SJCRH30 (cell line): ENCODE results near the gene MLXIPL. TPM values are rescaled to one million over a fixed set of nuclear protein-coding genes. Genes with fewer than 3 reads are reported as not detected.
"Not testable (repeated sequence)": the region's sequence is repeated elsewhere in the genome, so short reads cannot be mapped to it uniquely, and the experiment has no call there.

Source experiments
- DNase-seq, 2 experiments: peaks; one replicate each; pipeline ENCODE4 v3.0.0-alpha.2; 2015 to 2020
- H3K27ac ChIP-seq: fragments of 250-450 bp; sonication (Bioruptor Pico); 2 replicates; pipeline ENCODE4 v1.5.1; 2020; ENCODE audit warnings: mild to moderate bottlenecking, moderate library complexity
- H3K27me3 ChIP-seq: fragments of 250-450 bp; sonication (Bioruptor Pico); 2 replicates; pipeline ENCODE4 v1.5.1; 2020; ENCODE audit warnings: mild to moderate bottlenecking, moderate library complexity
- H3K36me3 ChIP-seq: fragments of 250-450 bp; sonication (Bioruptor Pico); 2 replicates; pipeline ENCODE4 v1.5.1; 2020; ENCODE audit warnings: mild to moderate bottlenecking, moderate library complexity
- H3K4me1 ChIP-seq: fragments of 250-450 bp; sonication (Bioruptor Pico); 2 replicates; pipeline ENCODE4 v1.5.1; 2020; ENCODE audit warnings: mild to moderate bottlenecking, moderate library complexity
- H3K4me3 ChIP-seq: fragments of 250-450 bp; sonication (Bioruptor Pico); 2 replicates; pipeline ENCODE4 v1.5.1; 2020; ENCODE audit warnings: mild to moderate bottlenecking, moderate library complexity
- H3K9me3 ChIP-seq: fragments of 250-450 bp; sonication (Bioruptor Pico); replicated peaks from 2 replicates; pipeline ENCODE4 v1.5.1; 2020; ENCODE audit warnings: mild to moderate bottlenecking, moderate library complexity
- total RNA-seq: library from RNA; depleted of rRNA; stranded (reverse); fragments of >200 nt; shearing (Covaris generic); gene quantifications from 2 replicates; pipeline ENCODE4 v1.2.3, GENCODE V29; 2014

Gene MLXIPL
- total RNA-seq, 1 experiment from 2014 or later = 0.10 TPM

DNA sequence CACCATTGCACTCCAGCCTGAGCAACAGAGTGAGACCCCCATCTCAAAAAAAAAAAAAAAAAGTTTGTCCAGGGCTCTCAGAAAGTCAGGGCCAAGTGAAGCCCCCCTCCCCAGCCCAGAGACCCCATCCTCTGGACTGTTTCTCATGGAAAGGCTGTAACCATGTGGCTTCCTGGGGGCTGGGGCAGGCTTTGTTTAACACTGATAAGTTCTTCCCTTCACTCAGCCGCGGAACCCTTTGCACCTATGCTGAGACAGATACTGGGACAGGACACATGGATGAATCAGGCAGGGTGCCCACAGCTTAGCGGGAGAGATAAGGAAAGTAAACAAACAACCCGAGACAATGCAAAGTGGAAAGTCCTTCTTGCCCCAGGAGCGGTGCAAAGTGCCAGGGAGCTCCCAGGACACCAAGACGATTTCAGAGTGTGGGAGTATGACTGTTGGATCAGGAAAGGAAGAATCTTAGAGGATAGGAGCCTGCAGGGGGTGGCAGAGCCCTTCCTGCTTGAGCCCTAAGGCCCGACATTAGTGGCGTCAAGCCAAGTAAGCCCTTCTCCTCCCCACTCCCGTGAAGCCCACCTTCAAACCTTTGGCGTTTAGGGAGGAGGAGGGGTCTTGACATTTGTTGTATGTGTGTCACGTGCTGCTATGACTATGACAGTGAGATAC, 11.6 kb downstream of the MLXIPL start:
- H3K27ac ChIP-seq = no peak overlapping the region
- no peak overlapping the region for H3K4me3 ChIP-seq
- DNase-seq = peak; percentile 59 to 75
- H3K36me3 ChIP-seq = no peaks in the 10 kb centered on the region
- H3K4me1 ChIP-seq = peaks cover 6% of the 10 kb centered on the region
- H3K9me3 ChIP-seq = no peaks in the 10 kb centered on the region
- H3K27me3 ChIP-seq = no peaks in the 10 kb centered on the region

DNA sequence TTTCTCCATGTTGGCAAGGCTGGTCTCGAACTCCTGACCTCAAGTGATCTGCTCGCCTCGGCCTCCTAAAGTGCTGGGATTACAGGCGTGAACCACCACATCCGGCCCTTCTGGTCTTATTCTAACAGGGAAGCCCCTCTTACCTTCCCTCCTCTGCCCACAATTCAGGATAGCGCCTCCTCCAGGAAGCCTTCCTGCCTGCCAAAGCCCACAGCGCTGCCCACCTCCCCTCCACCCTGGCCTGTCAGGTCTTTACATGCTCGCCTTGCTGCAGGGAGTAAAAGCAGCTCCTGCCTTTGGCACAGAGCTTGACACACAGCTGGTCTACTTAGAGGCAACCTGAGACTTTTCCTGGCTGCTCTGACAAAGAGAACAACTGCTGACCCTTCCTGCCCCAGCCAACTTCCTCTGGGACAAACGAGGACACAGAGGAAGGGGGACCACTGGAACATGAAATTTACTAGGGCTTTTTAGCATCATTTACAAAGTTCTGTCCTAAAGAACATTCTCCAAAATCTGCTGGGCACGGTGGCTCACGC, 13.2 kb downstream of the MLXIPL start:
- Histone ChIP-seq H3K27ac (no peak overlapping the region), H3K4me1 (peaks cover 6% of the 10 kb centered on the region), H3K36me3 (no peaks in the 10 kb centered on the region), H3K4me3 (no peak overlapping the region), H3K27me3 (no peaks in the 10 kb centered on the region), H3K9me3 (no peaks in the 10 kb centered on the region)
- peak; percentile 75 to 84 for DNase-seq

DNA sequence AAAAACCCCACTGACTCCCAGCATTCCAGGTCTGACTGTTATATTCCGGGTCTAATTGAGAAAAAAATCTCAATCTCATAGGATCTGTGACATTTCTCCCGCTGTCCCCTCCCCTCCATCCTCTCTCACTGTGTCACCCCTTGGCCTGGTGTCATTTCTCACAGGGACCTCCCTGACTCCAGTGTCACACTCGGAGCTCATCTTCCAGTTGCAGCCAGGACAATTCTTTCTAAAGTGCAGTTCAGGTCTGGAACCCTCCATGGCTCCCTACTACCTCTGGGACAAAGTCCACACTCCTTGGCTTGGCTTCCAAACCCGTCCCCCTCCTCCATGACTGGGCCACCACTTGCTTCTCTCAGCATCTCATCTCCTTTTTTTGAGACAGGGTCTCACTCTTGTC, 14.2 kb downstream of the MLXIPL start:
- no peaks in the 10 kb centered on the region for H3K36me3 ChIP-seq
- DNase-seq = no peak

DNA sequence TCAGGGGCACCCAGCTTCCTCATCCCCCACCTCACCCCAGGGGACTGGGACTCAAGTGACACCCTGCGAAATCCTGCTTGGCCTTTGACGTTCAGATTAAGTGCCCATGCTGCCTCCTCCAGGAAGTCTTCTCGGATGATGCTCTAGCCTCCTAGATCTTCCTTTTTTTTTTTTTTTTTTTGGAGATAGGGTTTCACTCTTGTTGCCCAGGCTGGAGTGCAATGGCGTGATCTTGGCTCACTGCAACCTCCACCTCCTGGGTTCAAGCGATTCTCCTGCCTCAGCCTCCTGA, 16.7 kb downstream of the MLXIPL start:
- not testable (repeated sequence) for H3K4me3 ChIP-seq, H3K36me3 ChIP-seq, DNase-seq, H3K27me3 ChIP-seq, H3K9me3 ChIP-seq, H3K4me1 ChIP-seq, H3K27ac ChIP-seq

More for the DNA sequence above, 14.2 kb downstream of the MLXIPL start:
- Histone ChIP-seq H3K27ac (no peak overlapping the region), H3K4me3 (no peak overlapping the region), H3K9me3 (no peaks in the 10 kb centered on the region), H3K27me3 (peaks cover 8% of the 10 kb centered on the region; the same call in 1 of the 2 replicates), H3K4me1 (peaks cover 6% of the 10 kb centered on the region)

DNA sequence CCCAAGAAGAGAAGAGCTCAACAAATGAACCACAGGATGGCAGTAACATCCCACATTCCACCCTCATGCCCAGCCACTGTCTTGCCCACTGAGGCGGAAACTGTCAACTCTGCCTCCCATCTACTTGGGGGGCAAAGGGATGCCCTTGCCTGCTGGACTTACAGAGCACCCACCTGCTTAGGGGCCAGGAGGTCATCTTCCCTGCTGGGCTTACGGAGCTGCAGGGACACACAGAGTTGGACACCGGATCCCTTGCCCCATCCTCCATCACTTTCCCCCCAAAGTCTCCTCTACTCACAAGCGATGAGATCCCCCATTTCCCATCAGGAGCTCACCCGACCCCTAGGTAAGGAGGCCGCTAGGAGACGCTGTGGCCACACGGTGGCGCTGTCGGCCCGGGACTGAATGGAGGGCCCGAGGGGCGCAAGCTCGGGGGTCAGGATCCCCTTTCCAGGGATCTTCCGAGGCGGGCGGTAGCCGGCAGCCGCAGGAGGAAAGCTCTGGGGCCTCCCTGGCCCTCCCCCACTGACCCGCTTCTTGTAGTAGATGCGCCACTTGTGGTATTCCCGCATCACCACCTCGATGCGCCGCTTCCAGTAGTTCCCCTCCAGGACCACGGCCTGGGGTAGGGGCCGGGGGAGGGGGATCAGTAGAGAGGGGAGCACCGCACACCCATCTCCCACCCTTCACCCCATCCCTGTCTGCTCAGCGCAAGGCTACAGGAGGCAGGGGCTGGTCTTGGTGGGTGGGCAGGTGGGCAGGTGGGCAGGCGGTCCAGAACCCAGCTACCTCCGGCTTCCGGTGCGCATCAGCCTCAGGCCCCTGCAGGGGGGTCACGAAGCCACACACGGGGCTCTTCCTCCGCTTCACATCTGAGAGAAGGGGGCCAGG, 17.3 kb downstream of the MLXIPL start:
- H3K9me3 ChIP-seq = no peaks in the 10 kb centered on the region
- H3K27me3 ChIP-seq = peaks cover 8% of the 10 kb centered on the region; the same call in 1 of the 2 replicates
- peak; percentile 71 to 84 for DNase-seq
- no peak overlapping the region for H3K4me3 ChIP-seq
- peaks cover 2% of the 10 kb centered on the region; the same call in 1 of the 2 replicates for H3K4me1 ChIP-seq
- H3K27ac ChIP-seq = no peak overlapping the region
- H3K36me3 ChIP-seq = no peaks in the 10 kb centered on the region

DNA sequence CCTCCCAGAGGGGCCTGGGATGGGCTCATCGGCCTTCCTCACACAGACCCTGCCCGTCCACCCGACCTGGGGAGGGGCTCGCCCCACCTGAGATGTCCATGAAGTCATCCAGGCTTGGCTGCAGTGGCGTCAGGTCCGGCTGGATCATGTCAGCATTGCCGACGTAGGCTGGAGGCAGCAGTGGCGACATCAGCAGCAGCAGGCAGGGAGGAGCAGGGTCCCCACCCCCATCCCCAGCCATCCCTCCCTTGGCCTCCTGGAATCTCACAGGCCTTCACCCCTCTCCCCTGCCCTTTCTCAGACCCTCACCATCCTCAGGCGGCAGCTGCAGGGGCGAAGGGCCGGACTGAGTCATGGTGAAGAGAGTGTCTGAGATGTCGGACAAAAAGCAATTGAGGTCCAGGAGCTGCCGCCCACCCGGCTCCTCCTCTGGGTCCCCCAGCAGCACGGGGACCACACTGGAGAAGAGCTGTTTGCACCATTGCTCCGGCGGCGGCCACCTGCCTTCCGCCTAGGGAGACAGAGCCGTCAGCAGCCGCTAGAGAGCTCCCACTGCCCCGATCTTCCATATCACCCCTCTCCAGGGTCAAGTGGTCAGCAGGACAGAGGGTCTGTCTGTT, 18.6 kb downstream of the MLXIPL start:
- Histone ChIP-seq H3K4me3 (no peak overlapping the region), H3K36me3 (no peaks in the 10 kb centered on the region), H3K27me3 (peaks cover 8% of the 10 kb centered on the region; the same call in 1 of the 2 replicates), H3K27ac (no peak overlapping the region), H3K9me3 (no peaks in the 10 kb centered on the region), H3K4me1 (no peaks in the 10 kb centered on the region; the same call in 1 of the 2 replicates)
- no peak for DNase-seq

DNA sequence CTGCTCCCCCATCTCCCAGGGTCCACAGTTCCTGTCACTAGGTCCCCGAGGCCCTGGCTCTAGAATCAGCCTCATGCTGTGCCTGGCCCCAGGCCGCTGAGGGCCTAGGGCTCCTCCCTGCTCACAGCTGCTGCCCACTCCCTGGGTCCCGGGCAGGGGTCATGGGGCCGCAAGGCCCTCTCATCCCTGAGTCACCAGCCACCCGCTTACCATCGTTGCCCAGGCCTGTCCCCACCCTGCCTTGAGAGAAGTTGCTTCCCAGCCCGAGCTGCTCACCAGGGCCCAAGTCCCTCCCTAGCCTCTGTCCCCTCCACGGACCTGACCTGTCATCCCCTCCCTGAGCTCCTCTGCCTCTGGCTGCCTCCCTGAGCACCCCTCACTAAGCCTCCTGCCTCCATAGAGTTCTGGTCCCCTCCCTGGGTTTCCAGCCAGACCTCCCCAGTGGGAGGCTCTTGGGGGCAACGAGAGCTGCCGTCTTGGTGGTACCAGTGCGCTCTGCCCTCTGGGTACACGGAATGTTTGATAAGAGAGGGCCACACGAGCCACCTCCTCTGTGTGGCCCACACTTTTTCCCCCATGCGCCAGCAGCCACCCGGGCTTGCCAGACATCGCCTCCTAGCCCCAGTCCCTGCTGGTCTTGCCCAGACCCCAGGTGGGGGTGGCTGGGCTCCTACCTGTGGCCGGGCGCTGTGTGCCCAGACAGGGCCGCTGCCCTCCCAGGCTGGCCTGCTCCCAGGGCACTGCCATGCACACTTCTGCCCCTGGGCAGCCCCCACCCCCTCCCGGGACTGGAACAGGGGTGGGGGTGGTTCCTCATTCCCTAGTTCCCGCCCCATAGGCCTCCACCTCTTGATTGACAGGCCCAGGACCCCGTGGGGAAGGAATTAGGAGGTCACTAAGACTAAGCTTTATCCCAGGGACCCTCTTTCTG, 21.3 kb downstream of the MLXIPL start:
- H3K27ac ChIP-seq = no peak overlapping the region
- peaks cover 11% of the 10 kb centered on the region; the same call in 1 of the 2 replicates for H3K27me3 ChIP-seq
- H3K4me3 ChIP-seq = no peak overlapping the region
- H3K4me1 ChIP-seq = no peaks in the 10 kb centered on the region; the same call in none of the 2 replicates
- H3K36me3 ChIP-seq = no peaks in the 10 kb centered on the region
- peak; percentile 30 for DNase-seq
- no peaks in the 10 kb centered on the region for H3K9me3 ChIP-seq

DNA sequence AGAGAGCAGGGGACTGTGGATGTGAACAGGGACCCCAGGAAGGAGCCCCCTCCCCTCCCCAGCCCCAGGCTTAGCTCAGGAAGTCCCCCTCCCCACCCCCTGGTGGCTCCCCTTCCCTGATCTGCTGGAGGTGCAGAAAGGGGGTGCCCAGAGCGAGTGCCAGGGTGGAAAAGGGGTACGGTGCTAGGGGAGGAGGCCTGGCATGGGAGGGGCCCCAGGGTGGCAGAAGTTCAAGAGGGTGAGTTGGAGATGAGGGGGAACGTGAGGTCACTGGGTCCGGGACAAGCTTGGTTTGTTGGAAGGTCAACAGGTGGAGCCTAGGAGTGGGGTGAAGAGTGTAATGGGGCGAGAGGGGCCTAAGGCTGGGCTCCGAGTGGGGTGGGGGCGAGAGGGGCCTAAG, 24.4 kb downstream of the MLXIPL start:
- DNase-seq = no peak
- no peaks in the 10 kb centered on the region for H3K9me3 ChIP-seq
- no peak overlapping the region for H3K27ac ChIP-seq
- no peak overlapping the region for H3K4me3 ChIP-seq
- H3K36me3 ChIP-seq = no peaks in the 10 kb centered on the region
- H3K27me3 ChIP-seq = peaks cover 6% of the 10 kb centered on the region; the same call in 1 of the 2 replicates
- H3K4me1 ChIP-seq = no peaks in the 10 kb centered on the region; the same call in none of the 2 replicates

DNA sequence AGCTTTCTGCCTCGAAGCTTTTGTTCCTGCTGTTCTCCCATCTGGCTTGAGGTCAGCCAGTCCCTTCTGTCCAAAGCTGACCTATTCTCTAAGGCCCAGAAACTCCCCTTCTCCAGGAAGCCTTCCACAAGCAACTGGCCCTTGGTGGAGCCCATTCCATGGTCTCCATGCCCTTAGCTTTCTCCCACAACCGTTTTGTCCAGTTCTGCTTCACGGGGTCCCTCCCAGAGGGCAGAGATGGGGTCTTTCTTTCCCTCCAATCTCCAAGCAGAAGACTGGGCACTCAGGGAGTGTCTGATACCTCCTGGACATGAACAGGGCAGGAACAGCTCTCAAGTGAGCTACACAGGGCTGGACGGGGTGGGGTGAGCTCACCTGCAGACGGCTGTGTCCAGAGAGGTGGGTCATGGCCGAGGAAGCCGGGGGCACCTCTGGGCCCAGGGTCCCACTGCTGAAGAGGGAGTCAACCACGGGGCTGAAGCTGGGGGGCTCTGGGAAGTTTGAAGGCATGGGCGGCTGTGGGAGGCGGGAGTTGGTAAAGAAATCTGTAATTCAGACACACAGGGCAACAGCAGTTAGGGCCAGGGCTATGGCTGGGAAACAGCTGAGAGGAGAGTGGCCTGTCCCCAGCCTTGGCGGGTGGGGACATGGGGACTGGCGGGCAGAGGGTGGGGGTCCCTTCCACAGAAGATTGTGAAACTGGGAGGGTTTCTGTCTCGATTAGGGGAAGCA, 25.0 kb downstream of the MLXIPL start:
- H3K9me3 ChIP-seq = no peaks in the 10 kb centered on the region
- peaks cover 6% of the 10 kb centered on the region; the same call in 1 of the 2 replicates for H3K27me3 ChIP-seq
- H3K36me3 ChIP-seq = no peaks in the 10 kb centered on the region
- no peak for DNase-seq
- H3K4me1 ChIP-seq = no peaks in the 10 kb centered on the region; the same call in none of the 2 replicates
- no peak overlapping the region for H3K27ac ChIP-seq
- H3K4me3 ChIP-seq = no peak overlapping the region

DNA sequence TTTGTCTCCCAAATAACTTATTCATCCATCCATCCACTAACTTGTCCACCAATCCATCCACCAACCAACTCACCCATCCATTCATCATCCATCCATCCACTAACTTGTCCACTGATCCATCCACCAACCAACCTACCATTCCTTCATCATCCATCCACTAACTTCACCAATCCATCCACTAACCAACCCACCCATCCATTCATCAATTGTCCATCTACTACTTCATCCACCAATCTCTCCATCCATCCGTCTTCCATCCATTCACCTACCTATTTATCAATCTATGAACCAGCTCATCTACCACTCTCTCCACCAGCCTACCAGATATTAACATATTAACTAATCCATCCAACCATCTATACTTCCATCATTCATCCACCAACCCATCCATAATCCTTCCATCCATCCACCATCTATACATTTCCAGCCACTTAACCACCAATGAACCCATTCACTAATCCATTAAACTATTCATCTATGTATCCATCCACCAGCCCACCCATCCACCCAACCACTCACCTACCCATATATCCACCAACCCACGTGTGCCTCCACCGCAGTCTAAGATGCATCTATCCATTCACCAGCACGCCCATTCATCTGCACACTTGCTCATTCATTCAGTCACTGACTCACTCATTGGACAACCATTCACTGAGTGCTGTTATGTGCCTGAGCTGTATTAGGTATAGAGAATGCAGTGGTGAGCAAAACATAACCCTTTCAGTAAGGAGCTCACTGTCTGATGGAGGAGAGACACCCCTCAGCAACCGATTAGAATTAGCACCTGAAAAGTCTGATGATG, 26.1 kb downstream of the MLXIPL start:
- Histone ChIP-seq H3K9me3 (no peaks in the 10 kb centered on the region), H3K27ac (no peak overlapping the region), H3K4me1 (no peaks in the 10 kb centered on the region; the same call in none of the 2 replicates), H3K4me3 (no peak overlapping the region), H3K36me3 (no peaks in the 10 kb centered on the region), H3K27me3 (peaks cover 6% of the 10 kb centered on the region; the same call in 1 of the 2 replicates)
- no peak for DNase-seq

DNA sequence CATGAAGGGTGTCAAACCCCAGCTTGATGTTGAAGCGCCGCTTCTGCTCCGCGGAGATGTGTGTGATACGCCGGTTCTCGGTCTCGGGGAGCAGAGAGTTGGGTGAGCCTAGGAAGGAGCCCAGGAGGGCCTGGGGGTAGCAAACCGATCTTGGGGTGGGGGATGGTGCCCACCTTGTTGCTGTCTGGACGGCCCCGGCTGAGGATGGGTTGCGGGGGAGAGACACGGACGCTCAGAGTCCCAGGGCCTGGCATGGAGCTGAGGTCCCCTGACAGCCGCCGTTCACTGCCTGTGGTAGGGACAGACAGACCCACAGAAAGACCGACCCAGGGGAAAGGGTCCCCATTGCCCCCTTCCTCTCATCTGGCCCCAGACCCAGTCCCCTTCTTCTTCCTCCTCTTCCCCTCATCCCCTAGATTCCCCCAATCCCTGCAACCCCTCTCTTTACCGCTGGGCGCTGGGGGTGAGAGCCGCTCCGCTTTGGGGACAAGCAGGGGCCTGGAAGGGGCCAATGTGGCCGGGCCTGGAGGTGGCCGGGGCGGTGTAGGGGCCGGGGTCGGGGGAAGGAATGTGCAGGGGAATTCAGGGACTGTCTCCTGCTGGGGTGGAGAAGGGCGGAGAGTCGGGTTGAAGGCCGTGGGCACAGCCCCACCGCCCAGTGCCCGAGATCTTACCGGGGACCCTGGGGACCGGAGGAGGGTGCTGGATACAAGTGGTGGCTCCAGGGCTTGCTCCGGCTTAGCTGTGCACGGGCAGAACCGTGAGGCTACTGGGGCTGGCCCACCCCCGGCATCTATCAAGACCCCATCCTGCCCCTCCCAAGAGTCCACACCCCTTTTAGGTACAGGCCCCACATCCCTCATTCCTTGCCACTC, 27.9 kb downstream of the MLXIPL start:
- Histone ChIP-seq H3K4me3 (no peak overlapping the region), H3K27me3 (peaks cover 6% of the 10 kb centered on the region; the same call in 1 of the 2 replicates), H3K9me3 (no peaks in the 10 kb centered on the region), H3K4me1 (no peaks in the 10 kb centered on the region; the same call in none of the 2 replicates), H3K36me3 (no peaks in the 10 kb centered on the region), H3K27ac (no peak overlapping the region)
- no peak for DNase-seq

DNA sequence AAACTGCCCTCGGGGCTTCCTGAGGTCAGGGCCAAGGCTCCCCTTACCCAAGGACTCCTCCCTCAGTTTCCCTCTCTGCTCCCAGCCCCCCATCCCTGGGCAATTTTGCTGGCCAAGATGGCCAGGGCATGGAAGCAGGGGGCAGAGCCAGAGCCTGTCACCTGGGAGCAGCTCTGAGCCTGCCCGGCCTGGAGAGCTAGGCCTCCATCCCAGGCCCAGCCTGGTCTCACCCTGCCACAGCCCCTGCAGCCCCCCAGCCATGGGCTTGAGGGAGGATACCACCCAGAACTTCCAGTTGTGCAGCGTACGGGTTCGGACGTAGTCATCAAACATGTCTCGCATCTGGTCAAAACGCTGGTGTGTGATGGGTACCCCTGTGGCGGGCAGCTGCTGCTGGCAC, 29.0 kb downstream of the MLXIPL start:
- H3K4me3 ChIP-seq = no peak overlapping the region
- H3K27ac ChIP-seq = no peak overlapping the region
- H3K9me3 ChIP-seq = no peaks in the 10 kb centered on the region
- H3K4me1 ChIP-seq = no peaks in the 10 kb centered on the region; the same call in 1 of the 2 replicates
- no peaks in the 10 kb centered on the region for H3K36me3 ChIP-seq
- DNase-seq = no peak
- peaks cover 6% of the 10 kb centered on the region; the same call in 1 of the 2 replicates for H3K27me3 ChIP-seq
